ENCODE data around the gene KIF1B. TPM values are rescaled to one million over a fixed set of nuclear protein-coding genes. Genes with fewer than 3 reads are reported as not detected.

The KIF1B gene
- total and polyA plus RNA-seq, 8 donors = 8.2 to 26.4 (median 19.3) TPM

GRCh38 chr1:10271090-10271489 lies 60.7 kb downstream of the KIF1B start:
- Histone ChIP-seq H3K4me3 (no peak overlapping the region), H3K27me3 (no peaks in the 10 kb centered on the region), H3K36me3 (peaks cover 0 to under 1% (median 0%) of the 10 kb centered on the region in 3 donors), H3K4me1 (peaks cover 7 to 13% (median 11%) of the 10 kb centered on the region in 3 donors), H3K9me3 (no peaks in the 10 kb centered on the region), H3K27ac (no peak overlapping the region)
- ATAC-seq (peak in 3 of 4 donors; percentile 46 to 67 (median 57)), FAIRE-seq (no peak), DNase-seq (no peak)
- 48 to 58% methylated on average over 2 of the region's 2 CpGs for WGBS, 2 donors
- no peak for TF ChIP-seq CTCF (IDR thresholded peaks at IDR 0.05)
- intact Hi-C loops (cut with DNase I) = no loop called here

GRCh38 chr1:10271869-10272268 lies 61.5 kb downstream of the KIF1B start:
- 38 to 39% methylated on average over 2 of the region's 2 CpGs for WGBS, 2 donors
- Histone ChIP-seq H3K36me3 (peaks cover 0 to 8% (median 0%) of the 10 kb centered on the region in 3 donors), H3K4me1 (peaks cover 7 to 13% (median 11%) of the 10 kb centered on the region in 3 donors), H3K9me3 (no peaks in the 10 kb centered on the region), H3K27ac (no peak overlapping the region), H3K27me3 (no peaks in the 10 kb centered on the region), H3K4me3 (no peak overlapping the region)
- TF ChIP-seq CTCF (IDR thresholded peaks at IDR 0.05) = no peak
- FAIRE-seq (no peak), ATAC-seq (peak in 2 of 4 donors; percentile 11 to 58), DNase-seq (no peak)
- intact Hi-C loops (cut with DNase I) = no loop called here

- no peak for DNase-seq
- Histone ChIP-seq H3K9me3 (no peaks in the 10 kb centered on the region), H3K4me3 (no peak overlapping the region), H3K27ac (no peak overlapping the region), H3K27me3 (no peaks in the 10 kb centered on the region), H3K4me1 (peaks cover 7 to 13% (median 11%) of the 10 kb centered on the region in 3 donors), H3K36me3 (peaks cover 0 to 8% (median 0%) of the 10 kb centered on the region in 3 donors)
- WGBS, 2 donors = 45 to 46% methylated on average over 1 of the region's 1 CpG
- no peak for TF ChIP-seq CTCF (IDR thresholded peaks at IDR 0.05)
- ATAC-seq = peak in 1 of 4 donors; percentile 54
- no peak for FAIRE-seq
- intact Hi-C loops (cut with DNase I) = no loop called here
Measured at GRCh38 chr1:10272274-10272673, 61.9 kb downstream of the KIF1B start.

DNA sequence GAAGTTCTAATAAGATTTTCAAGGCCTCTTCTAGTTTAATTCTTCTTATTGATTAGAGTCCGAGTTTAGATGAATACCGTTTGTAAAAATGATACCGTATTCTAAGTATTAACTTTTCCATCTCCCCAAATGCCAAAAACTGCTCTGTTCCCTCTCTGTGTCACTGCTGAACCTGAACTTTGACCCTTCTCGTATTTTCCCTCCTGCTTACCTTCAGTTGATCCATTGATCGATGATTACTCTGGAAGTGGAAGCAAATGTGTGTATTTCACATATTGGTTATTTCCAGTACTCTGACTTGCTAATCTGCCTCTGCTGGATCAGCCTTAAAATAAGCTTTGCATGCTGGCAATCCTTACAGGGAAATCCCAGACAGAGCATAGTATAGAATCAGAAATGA lies 68.5 kb downstream of the KIF1B start:
- ATAC-seq = peak in 2 of 4 donors; percentile 28 to 30
- intact Hi-C loops (cut with DNase I) = no loop called here
- no peak for FAIRE-seq
- no peak overlapping the region for H3K27ac ChIP-seq
- 29 to 30% methylated on average over 5 of the region's 5 CpGs for WGBS, 2 donors
- peaks cover 0 to 26% (median 0%) of the 10 kb centered on the region in 3 donors for H3K36me3 ChIP-seq
- no peaks in the 10 kb centered on the region for H3K9me3 ChIP-seq
- H3K4me1 ChIP-seq = peaks cover 0 to 5% (median 4%) of the 10 kb centered on the region in 3 donors
- no peak for TF ChIP-seq CTCF (IDR thresholded peaks at IDR 0.05)
- no peak for DNase-seq
- no peak overlapping the region for H3K4me3 ChIP-seq
- H3K27me3 ChIP-seq = no peaks in the 10 kb centered on the region

- FAIRE-seq (no peak), ATAC-seq (no peak), DNase-seq (no peak)
- WGBS, 2 donors = 92 to 93% methylated on average over 3 of the region's 3 CpGs
- H3K4me3 ChIP-seq = no peak overlapping the region
- no peaks in the 10 kb centered on the region for H3K27me3 ChIP-seq
- peaks cover 0 to 5% (median 4%) of the 10 kb centered on the region in 3 donors for H3K4me1 ChIP-seq
- peaks cover 0 to 31% (median 0%) of the 10 kb centered on the region in 3 donors for H3K36me3 ChIP-seq
- no peaks in the 10 kb centered on the region for H3K9me3 ChIP-seq
- TF ChIP-seq CTCF (IDR thresholded peaks at IDR 0.05) = no peak
- intact Hi-C loops (cut with DNase I) = no loop called here
- H3K27ac ChIP-seq = no peak overlapping the region
Measured at GRCh38 chr1:10280439-10281350, 70.3 kb downstream of the KIF1B start.

All from pancreas (tissue), 10 donors.